ENCODE measurements around the gene CDKL2.

DNA sequence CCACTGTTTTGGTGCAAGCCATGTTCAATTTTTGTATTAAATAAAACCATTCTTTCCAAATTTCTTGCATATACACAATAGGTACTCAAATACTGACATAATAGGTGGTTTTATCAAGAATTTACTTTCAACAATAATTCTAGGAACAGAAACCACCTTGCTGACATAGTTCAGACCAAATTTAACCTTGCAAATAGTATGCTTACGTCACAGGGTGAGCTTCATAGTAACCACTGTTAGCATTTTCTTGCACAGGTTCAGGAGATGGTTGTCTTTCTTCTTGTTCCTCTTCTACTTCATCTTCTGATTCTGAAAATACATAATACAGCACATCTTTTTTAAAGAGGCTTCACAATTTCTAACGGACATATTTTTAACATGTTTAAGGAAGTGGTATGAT lies 25.2 kb upstream of the CDKL2 start:
- TF ChIP-seq, protein P1, sequence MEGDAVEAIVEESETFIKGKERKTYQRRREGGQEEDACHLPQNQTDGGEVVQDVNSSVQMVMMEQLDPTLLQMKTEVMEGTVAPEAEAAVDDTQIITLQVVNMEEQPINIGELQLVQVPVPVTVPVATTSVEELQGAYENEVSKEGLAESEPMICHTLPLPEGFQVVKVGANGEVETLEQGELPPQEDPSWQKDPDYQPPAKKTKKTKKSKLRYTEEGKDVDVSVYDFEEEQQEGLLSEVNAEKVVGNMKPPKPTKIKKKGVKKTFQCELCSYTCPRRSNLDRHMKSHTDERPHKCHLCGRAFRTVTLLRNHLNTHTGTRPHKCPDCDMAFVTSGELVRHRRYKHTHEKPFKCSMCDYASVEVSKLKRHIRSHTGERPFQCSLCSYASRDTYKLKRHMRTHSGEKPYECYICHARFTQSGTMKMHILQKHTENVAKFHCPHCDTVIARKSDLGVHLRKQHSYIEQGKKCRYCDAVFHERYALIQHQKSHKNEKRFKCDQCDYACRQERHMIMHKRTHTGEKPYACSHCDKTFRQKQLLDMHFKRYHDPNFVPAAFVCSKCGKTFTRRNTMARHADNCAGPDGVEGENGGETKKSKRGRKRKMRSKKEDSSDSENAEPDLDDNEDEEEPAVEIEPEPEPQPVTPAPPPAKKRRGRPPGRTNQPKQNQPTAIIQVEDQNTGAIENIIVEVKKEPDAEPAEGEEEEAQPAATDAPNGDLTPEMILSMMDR (IDR thresholded peaks at IDR 0.05), result no peak
- no peak for TF ChIP-seq POLR2A (IDR thresholded peaks at IDR 0.05)
